ENCODE measurements around the gene ZNF148. TPM values are rescaled to one million over a fixed set of nuclear protein-coding genes. Genes with fewer than 3 reads are reported as not detected.

ZNF148 gene
- total and polyA plus RNA-seq, 2 of the 4 experiments (the other 2 are of a cell fraction), result 9.4 to 65.2 TPM

GRCh38 chr3:125250973-125251372 lies 124.2 kb downstream of the ZNF148 start:
- ChIA-PET POLR2A (ENCODE audit: unreplicated experiment) (no interaction called here), CTCF (no interaction called here)
- no peak overlapping the region for H3K23ac ChIP-seq (ENCODE audit: low read depth, low read length)
- peaks cover 0 to 2% of the 10 kb centered on the region in 2 experiments; a peak in 1 of 4 replicates for H3K79me1 ChIP-seq (ENCODE audit: low read depth in 1 of 2, low read length in 2 of 2)
- no peak overlapping the region for H3K27ac ChIP-seq (ENCODE audit: insufficient read depth, low read length)
- H2AK5ac ChIP-seq (ENCODE audit: low read depth, low read length), result no peak overlapping the region
- H2BK120ac ChIP-seq (ENCODE audit: low read depth, low read length), result no peak overlapping the region
- no peak overlapping the region for H2BK15ac ChIP-seq (ENCODE audit: low read depth, low read length)
- DNase-seq (no peak), ATAC-seq (ENCODE audit: low read depth) (no peak)
- no peak overlapping the region for H3K18ac ChIP-seq (ENCODE audit: low read depth, low read length)
- H3K4ac ChIP-seq (ENCODE audit: low read depth, low read length), result no peak overlapping the region
- no peak overlapping the region for H4K5ac ChIP-seq (ENCODE audit: low read depth, low read length)
- H2AK9ac ChIP-seq (replicated peaks; ENCODE audit: low read depth, low read length, poor library complexity), result no peak overlapping the region
- intact Hi-C loops (cut with micrococcal nuclease) (no loop called here), in situ Hi-C loops (cut with MboI; ENCODE audit: low sequenced_read_pairs) (no loop called here), dilution Hi-C loops (cut with HindIII; ENCODE audit: low sequenced_read_pairs, unreplicated experiment) (no loop called here)
- 100% methylated on average over 1 of the region's 2 CpGs; no CpG with 5 or more reads in 1 of the 2 experiments for WGBS, 2 experiments (ENCODE audit: extremely low coverage in 2 of 2, insufficient read length in 1 of 2)
- H3K27me3 ChIP-seq (ENCODE audit: control insufficient read depth, insufficient read depth, low read length), result no peaks in the 10 kb centered on the region
- H4K8ac ChIP-seq (ENCODE audit: low read depth in 2 of 2, low read length in 2 of 2), result no peak overlapping the region
- H2BK20ac ChIP-seq (ENCODE audit: low read depth, low read length), result no peak overlapping the region
- H3K4me2 ChIP-seq (ENCODE audit: low read depth, low read length), result no peak overlapping the region
- H3K9ac ChIP-seq (ENCODE audit: low read depth, low read length), result no peak overlapping the region
- H4K91ac ChIP-seq (ENCODE audit: insufficient read depth, low read depth, low read length), result no peak overlapping the region
- no peak overlapping the region for H2BK5ac ChIP-seq (ENCODE audit: low read depth, low read length, poor library complexity, severe bottlenecking)
- no peaks in the 10 kb centered on the region for H3K9me1 ChIP-seq (ENCODE audit: insufficient read depth, low read length)
- no peaks in the 10 kb centered on the region for H3K9me3 ChIP-seq (ENCODE audit: control insufficient read depth, insufficient read depth, low read length)
- no peak overlapping the region for H3K14ac ChIP-seq (replicated peaks; ENCODE audit: low read depth, low read length)
- no peak overlapping the region for H2AFZ ChIP-seq (replicated peaks; ENCODE audit: low read length, poor library complexity)
- no peaks in the 10 kb centered on the region for H4K20me1 ChIP-seq (ENCODE audit: insufficient read depth, low read length)
- TF ChIP-seq CTCF (conservative IDR thresholded peaks at IDR 0.05; ENCODE audit: low read depth, low read length) (no peak), CHD1 (IDR thresholded peaks at IDR 0.05; ENCODE audit: low read depth, low read length) (no peak), RCOR1 (IDR thresholded peaks at IDR 0.05; ENCODE audit: insufficient replicate concordance, low read length) (no peak), USF2 (IDR thresholded peaks at IDR 0.05; ENCODE audit: low read depth, low read length) (no peak), CEBPB (IDR thresholded peaks at IDR 0.05; ENCODE audit: low read depth, low read length) (no peak), ELK1 (IDR thresholded peaks at IDR 0.05; ENCODE audit: borderline replicate concordance, low read depth, low read length) (no peak), SMC3 (IDR thresholded peaks at IDR 0.05; ENCODE audit: low read depth, low read length) (no peak), FOS (IDR thresholded peaks at IDR 0.05; ENCODE audit: low read depth, low read length) (no peak), RAD21 (IDR thresholded peaks at IDR 0.05; ENCODE audit: low read length) (no peak)
- no peak overlapping the region for H3K4me3 ChIP-seq (ENCODE audit: insufficient read depth, low read depth, low read length)
- no peaks in the 10 kb centered on the region for H3K4me1 ChIP-seq (ENCODE audit: control insufficient read depth, insufficient read depth, low read length)
- H3K36me3 ChIP-seq (ENCODE audit: control insufficient read depth, insufficient read depth, low read length), result peaks cover 3% of the 10 kb centered on the region; the same call in 1 of the 2 replicates
- H3K56ac ChIP-seq (ENCODE audit: extremely low read depth, insufficient read depth, low read length), result no peak overlapping the region
- BruUV-seq (replicated peaks), result no TSS peak

Data from IMR-90 (cell line).